ENCODE results near the gene OXT.
"Not testable (repeated sequence)": the region's sequence is repeated elsewhere in the genome, so short reads cannot be mapped to it uniquely, and the experiment has no call there.

OXT gene

GRCh38 chr20:3071610-3072529, at the start of gene OXT:
OXT (plus strand) TSS chr20:3071620; CDS start chr20:3071656, 36 bp downstream.
- peak; percentile 79 for DNase-seq
- Mint-ChIP-seq H3K36me3 (ENCODE audit: low read depth) (no peaks in the 10 kb centered on the region), H3K27ac (peak within 1 kb of the TSS; percentile 79), H3K4me1 (ENCODE audit: low read depth) (peaks cover 19% of the 10 kb centered on the region), H3K4me3 (peak within 1 kb of the TSS; percentile 65), H3K27me3 (no peaks in the 10 kb centered on the region), H3K9me3 (no peaks in the 10 kb centered on the region)

- Mint-ChIP-seq H3K9me3 (no peaks in the 10 kb centered on the region), H3K4me1 (ENCODE audit: low read depth) (peaks cover 11% of the 10 kb centered on the region), H3K4me3 (no peak overlapping the region), H3K27me3 (no peaks in the 10 kb centered on the region), H3K27ac (peak overlapping the region; percentile 76), H3K36me3 (ENCODE audit: low read depth) (peaks cover 85% of the 10 kb centered on the region)
- DNase-seq: no peak
Measured at GRCh38 chr20:3021777-3022176, 49.6 kb upstream of the OXT start.

GRCh38 chr20:3022559-3023490, 48.6 kb upstream of the OXT start:
- H3K9me3 Mint-ChIP-seq; H3K27me3 Mint-ChIP-seq; H3K4me3 Mint-ChIP-seq; H3K4me1 Mint-ChIP-seq (ENCODE audit: low read depth); DNase-seq: not testable (repeated sequence)
- H3K27ac Mint-ChIP-seq: peak overlapping the region; percentile 53
- H3K36me3 Mint-ChIP-seq (ENCODE audit: low read depth): peaks cover 85% of the 10 kb centered on the region

GRCh38 chr20:3027987-3028386, 43.4 kb upstream of the OXT start:
- Mint-ChIP-seq H3K4me3 (no peak overlapping the region), H3K27me3 (no peaks in the 10 kb centered on the region), H3K4me1 (ENCODE audit: low read depth) (no peaks in the 10 kb centered on the region), H3K27ac (no peak overlapping the region), H3K9me3 (no peaks in the 10 kb centered on the region), H3K36me3 (ENCODE audit: low read depth) (peaks cover 70% of the 10 kb centered on the region)
- no peak for DNase-seq

- no peak overlapping the region for H3K27ac Mint-ChIP-seq
- H3K36me3 Mint-ChIP-seq (ENCODE audit: low read depth): peaks cover 65% of the 10 kb centered on the region
- no peaks in the 10 kb centered on the region for H3K4me1 Mint-ChIP-seq (ENCODE audit: low read depth)
- H3K4me3 Mint-ChIP-seq: no peak overlapping the region
- H3K9me3 Mint-ChIP-seq: no peaks in the 10 kb centered on the region
- H3K27me3 Mint-ChIP-seq: no peaks in the 10 kb centered on the region
- DNase-seq: no peak
Measured at GRCh38 chr20:3031524-3032147, 39.8 kb upstream of the OXT start.

- Mint-ChIP-seq H3K36me3 (ENCODE audit: low read depth) (peaks cover 65% of the 10 kb centered on the region), H3K4me1 (ENCODE audit: low read depth) (no peaks in the 10 kb centered on the region), H3K27ac (no peak overlapping the region), H3K9me3 (no peaks in the 10 kb centered on the region), H3K4me3 (no peak overlapping the region), H3K27me3 (no peaks in the 10 kb centered on the region)
- no peak for DNase-seq
Measured at GRCh38 chr20:3032624-3033023, 38.8 kb upstream of the OXT start.

- Mint-ChIP-seq H3K27me3 (no peaks in the 10 kb centered on the region), H3K27ac (peak overlapping the region; percentile 55), H3K4me3 (no peak overlapping the region), H3K4me1 (ENCODE audit: low read depth) (no peaks in the 10 kb centered on the region), H3K9me3 (no peaks in the 10 kb centered on the region), H3K36me3 (ENCODE audit: low read depth) (peaks cover 80% of the 10 kb centered on the region)
- DNase-seq: no peak
Measured at GRCh38 chr20:3037654-3038053, 33.8 kb upstream of the OXT start.

GRCh38 chr20:3038454-3038853, 33.0 kb upstream of the OXT start:
- no peak overlapping the region for H3K4me3 Mint-ChIP-seq
- H3K36me3 Mint-ChIP-seq (ENCODE audit: low read depth): peaks cover 80% of the 10 kb centered on the region
- peak overlapping the region; percentile 80 for H3K27ac Mint-ChIP-seq

GRCh38 chr20:3039426-3039825, 32.0 kb upstream of the OXT start:
- Mint-ChIP-seq H3K9me3 (no peaks in the 10 kb centered on the region), H3K27me3 (no peaks in the 10 kb centered on the region), H3K4me3 (no peak overlapping the region), H3K4me1 (ENCODE audit: low read depth) (no peaks in the 10 kb centered on the region), H3K36me3 (ENCODE audit: low read depth) (peaks cover 73% of the 10 kb centered on the region), H3K27ac (peak overlapping the region; percentile 80)
- no peak for DNase-seq

More at GRCh38 chr20:3038454-3038853, 33.0 kb upstream of the OXT start:
- H3K4me1 Mint-ChIP-seq (ENCODE audit: low read depth): no peaks in the 10 kb centered on the region
- no peaks in the 10 kb centered on the region for H3K27me3 Mint-ChIP-seq
- no peak for DNase-seq
- no peaks in the 10 kb centered on the region for H3K9me3 Mint-ChIP-seq

- Mint-ChIP-seq H3K9me3 (no peaks in the 10 kb centered on the region), H3K27ac (peak overlapping the region; percentile 80), H3K27me3 (no peaks in the 10 kb centered on the region), H3K4me3 (no peak overlapping the region), H3K36me3 (ENCODE audit: low read depth) (peaks cover 67% of the 10 kb centered on the region), H3K4me1 (ENCODE audit: low read depth) (peaks cover 3% of the 10 kb centered on the region)
- DNase-seq: no peak
Measured at GRCh38 chr20:3040086-3040485, 31.3 kb upstream of the OXT start.

- no peak for DNase-seq
- Mint-ChIP-seq H3K4me3 (no peak overlapping the region), H3K36me3 (ENCODE audit: low read depth) (peaks cover 57% of the 10 kb centered on the region), H3K4me1 (ENCODE audit: low read depth) (peaks cover 11% of the 10 kb centered on the region), H3K9me3 (no peaks in the 10 kb centered on the region), H3K27me3 (no peaks in the 10 kb centered on the region), H3K27ac (peak overlapping the region; percentile 66)
Measured at GRCh38 chr20:3041854-3042409, 29.5 kb upstream of the OXT start.

- Mint-ChIP-seq H3K4me3 (no peak overlapping the region), H3K27me3 (no peaks in the 10 kb centered on the region), H3K36me3 (ENCODE audit: low read depth) (peaks cover 56% of the 10 kb centered on the region), H3K27ac (no peak overlapping the region), H3K4me1 (ENCODE audit: low read depth) (peaks cover 17% of the 10 kb centered on the region), H3K9me3 (no peaks in the 10 kb centered on the region)
- DNase-seq: no peak
Measured at GRCh38 chr20:3042625-3043024, 28.8 kb upstream of the OXT start.

- H3K4me3 Mint-ChIP-seq: no peak within 1 kb of the TSS
- no peaks in the 10 kb centered on the region for H3K27me3 Mint-ChIP-seq
- H3K36me3 Mint-ChIP-seq (ENCODE audit: low read depth): peaks cover 57% of the 10 kb centered on the region
- H3K4me1 Mint-ChIP-seq (ENCODE audit: low read depth): peaks cover 23% of the 10 kb centered on the region
- no peak for DNase-seq
- no peak within 1 kb of the TSS for H3K27ac Mint-ChIP-seq
- H3K9me3 Mint-ChIP-seq: no peaks in the 10 kb centered on the region
Measured at GRCh38 chr20:3043322-3043721, 28.1 kb upstream of the OXT start, which contains the start of gene GNRH2. GNRH2 (plus strand) TSS chr20:3043622; CDS start chr20:3044415, 793 bp downstream.

Data from activated T-cell treated with anti-CD3 and anti-CD28 coated beads, Interleukin-2, amount 50 U/mL, for 24 hours (primary cell).